ENCODE data around the gene ATF3.

ATF3 gene

DNA sequence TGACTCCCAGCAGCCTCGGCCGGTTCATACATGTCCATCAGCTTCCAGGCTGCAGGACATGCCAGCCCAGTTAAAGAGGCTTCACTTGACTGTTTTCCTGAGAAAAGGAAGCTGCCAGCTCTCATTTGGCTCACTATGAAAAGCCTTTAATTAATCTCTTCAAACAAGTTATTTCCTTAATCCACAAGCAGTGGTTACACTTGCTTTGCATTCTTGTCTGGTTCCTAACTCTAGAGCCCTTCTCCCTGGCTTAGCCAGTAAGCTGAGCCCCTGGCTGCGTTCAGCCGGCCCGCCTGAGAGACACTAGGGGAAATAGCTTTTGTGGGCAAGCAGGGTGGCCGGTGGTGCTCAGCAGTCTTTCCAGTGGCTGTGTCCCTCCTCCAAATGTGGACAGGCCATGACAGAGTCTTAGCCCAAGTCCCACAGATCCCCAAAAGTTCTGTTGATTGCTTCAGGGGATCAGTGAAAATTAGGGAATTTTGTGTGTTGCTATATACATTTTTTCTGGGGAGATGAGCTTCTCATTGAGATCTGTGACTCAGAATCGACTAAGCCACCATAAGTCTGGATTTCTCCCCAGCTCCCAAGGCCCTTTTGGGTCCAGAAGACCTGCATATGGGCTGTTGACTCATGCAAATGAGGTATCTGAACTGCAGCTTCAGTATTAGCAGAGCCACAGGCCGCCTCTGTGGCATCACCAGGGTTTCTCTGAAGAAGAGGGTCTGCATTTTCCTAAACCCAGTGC is 10.1 kb downstream of the ATF3 start:
- no peak for DNase-seq (ENCODE audit: low spot score)
- in situ Hi-C loops (cut with MboI; ENCODE audit: low sequenced_read_pairs, unreplicated experiment) = no loop called here
- TF ChIP-seq, protein P1, sequence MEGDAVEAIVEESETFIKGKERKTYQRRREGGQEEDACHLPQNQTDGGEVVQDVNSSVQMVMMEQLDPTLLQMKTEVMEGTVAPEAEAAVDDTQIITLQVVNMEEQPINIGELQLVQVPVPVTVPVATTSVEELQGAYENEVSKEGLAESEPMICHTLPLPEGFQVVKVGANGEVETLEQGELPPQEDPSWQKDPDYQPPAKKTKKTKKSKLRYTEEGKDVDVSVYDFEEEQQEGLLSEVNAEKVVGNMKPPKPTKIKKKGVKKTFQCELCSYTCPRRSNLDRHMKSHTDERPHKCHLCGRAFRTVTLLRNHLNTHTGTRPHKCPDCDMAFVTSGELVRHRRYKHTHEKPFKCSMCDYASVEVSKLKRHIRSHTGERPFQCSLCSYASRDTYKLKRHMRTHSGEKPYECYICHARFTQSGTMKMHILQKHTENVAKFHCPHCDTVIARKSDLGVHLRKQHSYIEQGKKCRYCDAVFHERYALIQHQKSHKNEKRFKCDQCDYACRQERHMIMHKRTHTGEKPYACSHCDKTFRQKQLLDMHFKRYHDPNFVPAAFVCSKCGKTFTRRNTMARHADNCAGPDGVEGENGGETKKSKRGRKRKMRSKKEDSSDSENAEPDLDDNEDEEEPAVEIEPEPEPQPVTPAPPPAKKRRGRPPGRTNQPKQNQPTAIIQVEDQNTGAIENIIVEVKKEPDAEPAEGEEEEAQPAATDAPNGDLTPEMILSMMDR (IDR thresholded peaks at IDR 0.05; ENCODE audit: borderline replicate concordance, control extremely low read depth, extremely low read depth, insufficient read depth, missing control alignments) = no peak

DNA sequence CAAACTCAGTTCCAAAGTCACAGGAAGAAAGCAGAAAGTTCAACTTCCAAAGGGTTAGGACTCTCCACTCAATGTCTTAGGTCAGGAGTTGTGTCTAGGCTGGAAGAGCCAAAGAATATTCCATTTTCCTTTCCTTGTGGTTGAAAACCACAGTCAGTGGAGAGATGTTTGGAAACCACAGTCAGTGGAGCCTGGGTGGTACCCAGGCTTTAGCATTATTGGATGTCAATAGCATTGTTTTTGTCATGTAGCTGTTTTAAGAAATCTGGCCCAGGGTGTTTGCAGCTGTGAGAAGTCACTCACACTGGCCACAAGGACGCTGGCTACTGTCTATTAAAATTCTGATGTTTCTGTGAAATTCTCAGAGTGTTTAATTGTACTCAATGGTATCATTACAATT is 11.7 kb downstream of the ATF3 start:
- TF ChIP-seq, protein P1 (IDR thresholded peaks at IDR 0.05; ENCODE audit: borderline replicate concordance, control extremely low read depth, extremely low read depth, insufficient read depth, missing control alignments) = no peak
- DNase-seq (ENCODE audit: low spot score) = no peak
- in situ Hi-C loops (cut with MboI; ENCODE audit: low sequenced_read_pairs, unreplicated experiment) = loop anchor here (10.0 kb wide), 1 partner anchor 55 kb away; no protein-coding TSS in a partner anchor

DNA sequence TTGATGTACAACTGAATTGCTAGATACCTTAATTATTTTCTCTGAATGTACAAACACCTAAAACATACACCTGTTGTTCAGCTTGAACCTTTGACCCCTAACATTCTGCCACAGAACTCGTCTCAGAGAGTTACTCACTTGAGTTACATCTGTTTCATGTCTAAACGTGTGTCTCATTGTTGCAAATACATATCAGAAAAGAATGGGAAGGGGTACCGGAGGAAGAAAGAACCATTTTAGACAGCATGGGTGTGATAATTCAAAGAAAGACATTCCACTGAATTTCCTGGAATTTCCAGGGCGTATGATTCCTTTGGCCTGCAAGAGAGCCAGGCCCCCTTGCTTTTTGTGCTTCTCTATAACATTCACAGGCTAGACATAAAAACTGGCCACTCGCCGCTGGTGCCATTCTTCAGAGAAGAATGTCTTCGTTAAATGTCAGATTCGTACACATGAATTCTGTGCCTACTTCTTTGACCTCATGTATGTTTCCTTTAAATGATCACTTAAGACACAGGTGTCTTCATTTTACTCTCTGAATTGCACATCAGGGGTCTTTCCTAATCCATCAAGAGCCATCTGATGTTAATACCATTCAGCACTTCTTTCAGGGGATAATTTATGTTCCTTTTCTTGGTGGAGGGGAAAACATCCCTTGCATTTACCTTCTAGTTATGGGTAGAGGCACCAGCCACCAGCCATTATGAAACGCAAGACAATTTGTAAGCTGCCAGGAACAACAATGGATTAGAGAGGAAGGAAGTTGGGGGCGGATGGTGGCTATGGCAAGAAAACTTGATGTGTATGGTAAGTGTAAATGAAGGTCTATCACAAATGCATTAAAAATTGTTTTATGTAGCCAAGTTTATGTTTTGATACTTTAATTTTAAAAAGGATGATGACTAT is 12.7 kb downstream of the ATF3 start:
- TF ChIP-seq, protein P1 (IDR thresholded peaks at IDR 0.05; ENCODE audit: borderline replicate concordance, control extremely low read depth, extremely low read depth, insufficient read depth, missing control alignments) = no peak
- in situ Hi-C loops (cut with MboI; ENCODE audit: low sequenced_read_pairs, unreplicated experiment) = loop anchor here (10.0 kb wide), 1 partner anchor 56 kb away; no protein-coding TSS in a partner anchor
- DNase-seq (ENCODE audit: low spot score) = no peak

DNA sequence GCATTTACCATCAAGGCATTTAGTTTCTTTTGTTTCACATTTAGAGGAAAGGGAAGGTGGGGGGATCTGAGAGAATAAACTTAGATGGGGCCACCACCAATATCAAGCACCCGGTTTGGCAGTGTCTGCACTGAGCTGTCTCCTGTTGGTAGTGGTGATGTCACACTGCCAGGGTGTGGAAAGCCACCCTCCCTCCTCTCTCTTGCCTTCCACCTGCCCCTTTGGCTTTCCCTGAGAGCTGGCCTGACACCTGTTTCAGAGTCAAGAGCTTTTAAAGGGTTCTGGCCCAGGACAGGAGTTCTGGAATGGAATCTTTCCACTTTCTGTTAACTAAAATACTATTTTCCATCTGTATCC is 13.4 kb downstream of the ATF3 start:
- in situ Hi-C loops (cut with MboI; ENCODE audit: low sequenced_read_pairs, unreplicated experiment) = loop anchor here (10.0 kb wide), 1 partner anchor 57 kb away; no protein-coding TSS in a partner anchor
- no peak for DNase-seq (ENCODE audit: low spot score)
- TF ChIP-seq, protein P1 (IDR thresholded peaks at IDR 0.05; ENCODE audit: borderline replicate concordance, control extremely low read depth, extremely low read depth, insufficient read depth, missing control alignments) = no peak

DNA sequence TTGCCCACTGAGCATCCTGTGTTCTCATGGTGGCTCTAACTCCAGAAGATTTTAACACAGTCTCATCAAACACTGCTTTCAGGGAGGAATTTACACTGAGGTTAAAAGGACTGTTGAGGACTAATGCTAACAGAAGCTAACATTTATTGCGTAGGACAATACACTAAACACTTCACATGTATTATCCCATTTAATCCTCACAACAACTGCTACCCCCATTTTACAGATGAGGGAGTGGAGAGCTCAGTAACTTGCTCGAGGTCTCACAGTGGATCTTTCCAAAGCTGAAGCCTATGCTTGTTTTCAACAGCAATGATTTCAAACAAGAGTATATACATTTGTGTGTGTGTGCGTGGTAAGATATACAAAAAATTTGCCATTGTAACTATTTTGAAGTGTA is 13.9 kb downstream of the ATF3 start:
- no peak for DNase-seq (ENCODE audit: low spot score)
- TF ChIP-seq, protein P1 (IDR thresholded peaks at IDR 0.05; ENCODE audit: borderline replicate concordance, control extremely low read depth, extremely low read depth, insufficient read depth, missing control alignments) = no peak
- in situ Hi-C loops (cut with MboI; ENCODE audit: low sequenced_read_pairs, unreplicated experiment) = loop anchor here (10.0 kb wide), 1 partner anchor 58 kb away; no protein-coding TSS in a partner anchor

DNA sequence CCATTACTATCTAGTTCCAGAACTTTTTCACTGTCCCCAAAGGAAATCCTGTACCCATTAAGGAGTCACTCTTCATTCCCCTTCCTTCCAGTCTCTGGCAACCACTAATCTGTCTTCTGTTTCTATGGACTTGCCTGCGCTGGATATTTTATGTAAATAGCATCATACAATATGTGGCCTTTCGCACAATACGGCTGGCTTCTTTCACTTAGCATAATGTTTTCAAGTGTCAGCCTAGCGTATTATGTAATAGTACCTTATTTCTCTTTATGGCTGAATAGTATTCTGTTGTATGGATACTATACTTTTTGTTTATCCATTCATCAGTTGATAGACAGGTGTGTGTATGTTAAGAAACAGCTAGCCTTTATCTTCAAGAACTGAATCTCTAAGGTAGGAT is 14.3 kb downstream of the ATF3 start:
- DNase-seq (ENCODE audit: low spot score) = no peak
- TF ChIP-seq, protein P1 (IDR thresholded peaks at IDR 0.05; ENCODE audit: borderline replicate concordance, control extremely low read depth, extremely low read depth, insufficient read depth, missing control alignments) = no peak

More for the DNA sequence above, 14.3 kb downstream of the ATF3 start:
- in situ Hi-C loops (cut with MboI; ENCODE audit: low sequenced_read_pairs, unreplicated experiment) = loop anchor here (10.0 kb wide), 1 partner anchor 58 kb away; no protein-coding TSS in a partner anchor

Measured in GM13976 (cell line).